GM18508 (cell line): Measurements from ENCODE around the gene LHCGR.
"Not testable (repeated sequence)": the region's sequence is repeated elsewhere in the genome, so short reads cannot be mapped to it uniquely, and the experiment has no call there.

Experiments
- ATAC-seq: cut with Tn5 transposase; IDR thresholded peaks from one replicate; pipeline ENCODE4 v1.9.1; 2021; ENCODE audit warnings: moderate number of reproducible peaks; ENCODE audit not compliant: insufficient read depth, unreplicated experiment

The LHCGR gene

DNA sequence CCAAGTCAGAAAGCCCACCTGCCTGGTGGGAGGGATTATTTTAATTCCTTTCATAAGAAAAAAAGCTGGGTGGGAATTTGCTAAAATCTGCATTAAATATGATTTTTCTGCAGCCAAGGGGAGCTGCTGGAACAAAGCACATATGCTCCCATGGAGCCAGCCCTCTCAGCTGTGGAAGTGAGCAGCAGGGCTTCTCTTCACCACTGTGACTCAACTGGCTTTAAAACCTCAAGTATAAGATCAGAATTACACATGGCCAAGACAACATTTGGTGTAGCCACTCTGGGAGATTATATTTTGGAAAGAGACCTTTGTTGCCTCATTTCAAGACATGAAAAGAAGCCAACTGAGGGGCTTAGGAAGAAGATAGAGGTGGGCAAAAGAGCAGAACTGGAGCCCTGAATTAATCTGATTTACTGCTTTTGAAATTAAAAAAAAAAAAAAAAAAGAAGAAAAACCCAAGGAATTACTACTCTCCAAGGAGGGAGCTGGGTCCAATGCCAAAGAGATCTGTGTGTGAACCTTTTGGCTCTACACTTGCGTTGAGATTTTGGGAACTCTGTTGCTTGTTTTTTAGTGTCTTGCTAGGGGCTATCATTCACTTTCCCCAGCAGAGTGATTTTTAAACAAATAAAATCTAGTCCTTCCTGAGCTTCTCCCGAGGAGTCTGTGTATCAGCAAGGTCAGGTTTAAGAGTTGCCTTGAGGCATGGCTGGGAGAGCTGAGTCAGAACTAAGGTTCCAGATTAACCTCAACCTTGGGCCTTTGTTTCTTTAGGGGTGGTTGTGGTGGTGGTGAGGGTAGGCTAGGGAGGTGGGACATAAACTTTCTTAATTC, 6.0 kb downstream of the LHCGR start:
- peak; percentile 45 for ATAC-seq

DNA sequence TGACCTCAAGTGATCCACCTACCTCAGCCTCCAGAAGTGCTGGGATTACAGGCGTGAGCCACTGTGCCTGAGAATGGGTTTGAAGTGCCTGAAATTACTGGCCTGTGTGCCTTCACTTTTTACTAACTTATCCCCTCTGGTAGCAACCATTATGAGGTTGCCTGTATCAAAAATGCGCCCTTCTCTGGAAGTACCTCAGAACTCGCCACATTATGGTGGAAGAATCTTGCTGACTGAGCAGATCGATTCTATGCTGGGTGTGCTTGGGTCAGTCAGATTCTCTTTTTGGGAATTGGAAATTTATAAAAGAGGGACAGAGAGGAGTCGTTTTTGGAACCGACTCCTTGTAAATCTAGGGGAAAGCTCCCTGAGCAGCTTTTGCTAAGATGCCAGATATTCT, 8.2 kb downstream of the LHCGR start:
- no peak for ATAC-seq

DNA sequence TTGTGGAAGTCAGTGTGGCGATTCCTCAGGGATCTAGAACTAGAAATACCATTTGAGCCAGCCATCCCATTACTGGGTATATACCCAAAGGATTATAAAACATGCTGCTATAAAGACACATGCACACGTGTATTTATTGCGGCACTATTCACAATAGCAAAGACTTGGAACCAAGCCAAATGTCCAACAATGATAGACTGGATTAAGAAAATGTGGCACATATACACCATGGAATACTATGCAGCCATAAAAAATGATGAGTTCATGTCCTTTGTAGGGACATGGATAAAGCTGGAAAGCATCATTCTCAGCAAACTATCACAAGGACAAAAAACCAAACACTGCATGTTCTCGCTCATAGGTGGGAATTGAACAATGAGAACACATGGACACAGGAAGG, 16.3 kb downstream of the LHCGR start:
- not testable (repeated sequence) for ATAC-seq

DNA sequence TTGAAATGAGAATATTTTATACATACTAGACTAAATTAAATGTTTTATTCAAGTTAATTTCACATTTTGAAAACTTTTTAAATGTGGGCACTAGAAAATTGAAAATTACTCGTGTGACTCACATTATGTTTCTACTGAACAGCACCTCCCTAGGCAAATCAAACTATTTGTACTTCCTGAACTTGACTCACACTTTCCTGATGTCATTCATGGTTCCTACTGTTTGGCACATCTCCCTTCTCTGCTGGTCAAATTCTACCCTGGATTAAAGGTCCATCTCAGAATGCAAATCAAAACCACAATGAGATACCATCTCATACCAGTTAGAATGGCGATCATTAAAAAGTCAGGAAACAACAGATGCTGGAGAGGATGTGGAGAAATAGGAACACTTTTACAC, 16.7 kb downstream of the LHCGR start:
- ATAC-seq, result no peak

DNA sequence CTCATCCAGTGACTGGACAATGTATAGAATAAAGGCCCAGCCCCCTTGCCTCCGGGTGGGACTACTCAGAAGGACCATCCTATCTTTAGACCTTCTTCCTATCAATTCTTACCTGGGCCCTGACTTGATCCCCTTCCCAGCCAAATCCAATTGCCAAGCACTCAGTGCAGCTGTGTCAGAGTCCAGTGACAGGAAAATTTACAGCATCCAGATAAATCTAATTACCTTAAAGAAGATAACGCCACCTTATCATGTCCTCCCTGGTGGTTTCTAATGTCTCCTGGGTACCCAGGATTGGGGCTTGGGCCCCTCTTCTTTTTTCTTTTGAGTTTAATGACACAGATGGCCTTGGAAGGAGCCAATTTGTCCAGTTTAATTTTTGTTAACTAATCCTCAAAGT, 19.3 kb downstream of the LHCGR start:
- ATAC-seq, result no peak

DNA sequence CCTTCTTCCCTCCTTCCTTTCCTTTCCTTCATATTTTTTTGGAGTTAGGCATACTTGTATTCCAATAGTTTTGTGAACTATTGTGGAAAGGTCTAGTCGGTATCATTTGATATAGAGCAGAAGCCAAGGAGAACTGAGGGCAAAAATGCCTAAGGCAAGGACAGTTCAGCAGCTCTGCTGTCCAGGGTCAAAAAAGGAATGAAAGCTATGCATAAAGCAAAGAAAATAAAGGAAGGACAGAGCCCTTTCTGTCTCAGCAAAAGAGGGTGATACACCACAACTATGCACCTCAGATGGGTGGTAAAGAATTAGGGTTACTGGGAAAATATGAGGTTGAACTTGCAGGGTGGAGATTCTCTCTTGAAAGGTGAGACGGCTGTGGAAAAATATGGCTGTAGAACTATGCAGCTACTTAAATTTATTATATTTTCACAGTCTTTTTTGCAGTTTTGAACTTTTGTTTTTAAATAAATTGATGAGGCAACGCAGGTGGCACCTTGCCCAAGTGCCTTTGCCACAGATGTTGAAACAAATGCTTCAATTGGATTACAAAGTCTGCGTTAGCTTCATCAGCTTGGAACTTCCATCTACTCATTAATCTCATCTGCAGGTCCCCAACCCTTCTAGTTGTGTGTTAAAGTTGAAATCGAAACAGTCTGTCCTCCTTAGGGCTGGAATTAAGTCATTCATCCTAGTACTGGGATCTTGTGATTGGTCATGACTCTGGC, 20.8 kb downstream of the LHCGR start:
- ATAC-seq, result no peak

DNA sequence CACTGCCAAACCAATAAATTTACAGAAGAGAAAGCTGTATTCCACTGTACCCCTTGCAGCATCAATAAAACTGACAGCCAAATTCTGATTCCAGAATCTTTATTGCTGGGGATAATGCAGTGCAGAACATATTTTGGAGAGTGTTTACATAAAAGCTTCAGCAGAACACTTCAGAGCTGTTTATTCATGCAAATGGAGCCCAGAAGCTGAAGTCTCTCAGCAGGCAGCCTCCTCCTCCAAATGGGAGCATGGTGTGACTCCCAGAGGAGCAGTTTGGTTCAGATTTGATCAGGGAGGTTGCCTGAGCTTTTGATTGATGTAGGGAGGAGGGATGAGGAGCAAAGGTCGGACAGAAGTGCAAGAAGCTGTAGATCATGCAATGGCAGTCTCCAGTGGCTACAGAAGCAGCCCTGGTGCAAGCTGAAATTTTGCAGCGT, 22.4 kb downstream of the LHCGR start:
- no peak for ATAC-seq

DNA sequence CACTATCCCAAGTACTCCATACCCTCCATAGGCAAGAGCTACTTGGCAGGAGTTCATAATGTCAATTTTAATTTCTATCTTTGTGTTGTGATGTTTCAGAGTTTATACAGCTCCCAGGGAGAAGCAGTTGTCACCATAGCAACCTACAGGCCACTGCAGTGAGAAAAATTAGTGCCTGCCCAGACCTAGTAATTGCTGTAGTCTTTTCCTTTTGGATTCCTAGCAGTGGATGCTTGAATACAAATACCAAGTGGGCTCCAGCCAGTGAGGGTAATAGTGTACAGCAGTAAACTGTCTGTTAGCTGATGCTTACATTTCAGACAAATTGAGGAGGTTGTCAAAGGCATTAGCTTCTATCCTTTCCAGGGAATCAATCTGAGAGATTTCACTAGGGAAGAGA, 26.7 kb downstream of the LHCGR start:
- ATAC-seq, result no peak

DNA sequence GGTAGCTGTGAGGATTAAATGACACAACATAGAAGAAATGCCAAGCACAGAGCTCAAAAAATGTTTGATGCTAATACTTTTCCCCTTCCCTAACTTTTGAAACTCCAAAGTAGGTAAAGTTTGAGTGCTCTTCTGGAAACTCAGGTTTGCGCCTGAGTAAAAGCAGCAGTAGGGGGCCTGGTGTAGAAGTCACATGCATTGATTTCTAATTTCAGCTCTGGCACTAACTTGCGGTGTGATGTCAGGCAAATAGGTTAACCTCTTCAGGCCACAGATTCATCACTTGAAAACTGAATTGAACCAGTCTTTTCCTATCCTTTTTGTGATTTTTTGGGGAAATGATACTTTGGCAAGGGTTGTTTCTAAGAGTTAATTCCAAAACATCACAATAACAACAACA, 27.2 kb downstream of the LHCGR start:
- ATAC-seq, result no peak

DNA sequence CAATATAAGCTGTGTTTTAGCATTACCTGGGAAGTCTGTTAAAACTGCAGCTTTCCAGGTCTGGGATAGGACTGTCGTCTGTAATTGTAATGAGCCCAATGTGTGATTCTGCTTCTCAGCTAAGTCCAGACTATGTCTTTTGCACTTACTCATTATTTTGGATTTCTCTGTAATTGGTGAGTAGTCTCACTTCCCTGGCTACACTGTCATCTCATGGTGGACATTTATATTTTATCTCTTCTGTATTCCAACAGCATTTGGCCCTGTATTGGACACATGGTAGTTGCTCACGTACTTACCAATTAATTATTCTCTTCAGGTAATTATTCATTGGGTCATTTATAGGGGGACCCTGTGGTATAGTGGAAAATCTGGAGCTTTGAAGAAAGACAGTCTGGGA, 28.0 kb downstream of the LHCGR start:
- no peak for ATAC-seq

DNA sequence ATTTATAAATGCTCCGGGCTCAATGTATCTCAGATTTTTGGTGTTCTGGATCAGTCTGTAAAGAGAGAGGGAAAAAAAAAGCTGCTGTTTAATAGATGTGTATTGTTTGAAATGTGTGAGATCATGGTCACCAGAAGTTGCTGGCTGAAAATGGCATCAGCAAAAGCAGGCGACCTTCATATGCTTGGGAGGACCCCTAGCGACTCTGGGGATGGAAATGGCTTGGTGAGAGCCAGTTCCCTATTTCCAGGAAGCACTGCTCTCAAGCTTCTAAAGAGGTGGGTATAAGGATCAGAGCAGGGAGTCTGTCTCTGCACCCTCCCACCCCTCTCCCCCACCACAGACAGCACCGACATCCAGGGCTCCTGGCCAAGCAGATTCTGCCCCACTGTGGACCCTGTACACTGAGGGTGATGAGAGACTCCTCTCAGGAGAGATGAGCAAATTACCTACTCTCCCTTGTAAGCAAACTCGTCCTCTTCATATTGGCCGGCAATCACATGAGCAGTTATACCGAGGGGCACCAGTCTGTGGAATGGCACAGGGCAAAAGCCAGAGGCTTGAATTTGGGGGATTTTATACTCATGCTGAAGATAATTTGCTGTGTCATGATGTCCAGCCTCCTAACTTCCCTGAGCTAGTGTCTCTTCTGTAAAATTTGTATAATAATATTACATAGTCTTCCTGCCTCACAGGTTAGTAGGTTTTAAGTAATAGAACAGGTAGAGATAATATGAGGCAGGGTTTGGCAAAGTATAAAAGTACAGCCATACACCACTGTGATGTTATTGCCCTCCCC, 29.6 kb downstream of the LHCGR start:
- ATAC-seq, result no peak

DNA sequence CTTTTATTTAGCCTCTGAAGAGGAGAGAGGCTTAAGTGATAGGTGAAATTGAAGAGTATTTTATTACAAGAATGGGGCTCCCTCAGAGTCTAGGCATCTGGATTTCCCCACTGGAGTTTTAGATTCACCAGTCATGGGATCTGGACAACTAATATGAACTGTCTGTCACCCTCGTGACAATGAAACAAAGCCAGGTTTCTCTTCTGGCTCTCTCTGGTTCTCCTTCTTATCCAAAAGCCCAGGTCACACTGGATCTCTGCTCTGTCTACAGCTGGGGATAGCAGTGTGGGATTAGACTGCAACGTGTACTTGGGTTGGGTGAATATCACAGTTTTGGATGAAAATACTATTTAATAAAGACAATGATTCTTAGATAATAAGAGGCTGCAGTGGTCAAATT, 31.2 kb downstream of the LHCGR start:
- no peak for ATAC-seq

DNA sequence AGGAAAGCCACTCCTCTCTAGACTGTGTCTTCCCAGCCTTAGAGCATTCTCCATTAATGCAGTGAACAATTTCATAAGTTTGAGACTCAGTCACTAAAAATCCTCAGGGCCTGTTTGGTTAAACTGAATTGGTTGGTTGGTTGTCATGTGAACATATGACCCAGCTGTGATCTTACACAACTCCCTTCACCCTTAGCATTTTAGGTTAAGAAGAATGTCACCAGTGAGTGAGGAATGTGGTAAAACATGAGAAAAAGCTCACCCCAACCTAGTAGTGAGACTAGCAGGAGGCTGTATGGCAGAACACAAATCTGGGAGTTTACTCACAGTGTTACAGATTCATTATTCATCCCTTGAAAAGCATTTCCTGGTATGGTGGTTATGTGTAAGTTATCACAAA, 32.4 kb downstream of the LHCGR start:
- no peak for ATAC-seq

DNA sequence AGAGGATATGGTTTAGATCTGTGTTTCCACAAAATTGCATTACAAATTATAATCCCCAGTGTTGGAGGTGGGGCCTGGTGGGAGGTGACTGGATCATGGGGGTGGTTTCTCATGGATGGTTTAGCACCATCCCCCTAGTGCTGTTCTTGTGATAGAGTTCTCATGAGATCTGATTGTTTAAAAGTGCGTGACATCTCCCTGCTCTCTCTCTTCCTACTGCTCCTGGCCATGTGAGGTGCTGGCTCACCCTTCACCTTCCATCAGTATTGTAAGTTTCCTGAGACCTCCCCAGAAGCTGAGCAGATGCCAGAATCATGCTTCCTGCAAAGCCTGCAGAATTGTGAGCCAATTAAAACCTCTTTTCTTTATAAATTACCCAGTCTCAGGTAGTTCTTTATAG, 33.1 kb downstream of the LHCGR start:
- ATAC-seq, result no peak

DNA sequence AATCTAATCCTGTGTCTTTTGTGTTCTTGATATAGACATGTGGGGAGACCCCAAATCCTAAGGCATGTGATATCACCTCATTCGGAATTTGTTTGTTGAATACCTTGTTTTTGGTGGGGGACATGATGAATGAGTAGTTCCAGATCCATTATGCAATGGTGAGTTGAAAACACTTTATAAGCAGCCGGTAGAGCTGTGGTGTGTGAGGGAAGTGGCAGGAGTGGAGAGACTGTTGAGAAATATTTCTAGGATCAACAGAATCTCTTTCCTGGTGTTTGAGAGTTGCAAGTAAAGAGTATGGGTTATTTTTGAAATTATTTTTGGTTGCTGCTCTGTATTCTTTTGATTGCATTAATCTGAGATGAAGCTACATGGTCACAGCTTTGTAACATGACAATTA, 34.4 kb downstream of the LHCGR start:
- ATAC-seq, result no peak

DNA sequence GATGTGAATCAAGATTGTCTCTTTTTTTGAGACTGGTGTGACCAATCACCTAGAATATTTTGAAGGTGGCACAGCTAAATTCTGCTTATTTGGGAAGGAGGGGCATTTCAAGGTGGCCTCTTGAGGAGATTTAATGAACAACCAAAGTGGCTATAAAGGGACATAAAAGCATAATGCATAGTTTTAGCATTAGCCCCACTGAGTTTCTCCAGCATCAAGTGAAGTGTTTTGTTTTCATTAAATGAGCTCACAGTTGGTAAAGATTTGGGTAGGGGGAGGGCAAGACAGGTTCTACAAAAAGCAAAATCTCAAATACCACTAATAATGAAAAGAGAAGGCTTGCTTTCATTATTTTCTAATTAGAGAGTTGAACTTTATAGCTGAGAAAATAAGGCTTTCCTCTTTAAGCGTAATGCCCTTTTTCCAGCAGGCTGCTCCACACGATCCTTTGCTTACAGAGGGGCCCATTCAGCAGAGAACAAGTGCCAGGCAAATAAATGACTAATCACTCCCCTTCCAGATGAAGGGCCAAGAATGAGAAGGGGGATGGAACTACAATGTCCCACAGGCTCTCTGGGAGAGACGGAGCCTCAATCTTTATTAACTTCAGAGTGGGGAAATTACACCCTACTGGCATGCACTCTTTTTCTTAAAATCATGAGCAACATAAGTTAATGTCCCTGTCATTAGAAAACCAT, 35.9 kb downstream of the LHCGR start:
- no peak for ATAC-seq

DNA sequence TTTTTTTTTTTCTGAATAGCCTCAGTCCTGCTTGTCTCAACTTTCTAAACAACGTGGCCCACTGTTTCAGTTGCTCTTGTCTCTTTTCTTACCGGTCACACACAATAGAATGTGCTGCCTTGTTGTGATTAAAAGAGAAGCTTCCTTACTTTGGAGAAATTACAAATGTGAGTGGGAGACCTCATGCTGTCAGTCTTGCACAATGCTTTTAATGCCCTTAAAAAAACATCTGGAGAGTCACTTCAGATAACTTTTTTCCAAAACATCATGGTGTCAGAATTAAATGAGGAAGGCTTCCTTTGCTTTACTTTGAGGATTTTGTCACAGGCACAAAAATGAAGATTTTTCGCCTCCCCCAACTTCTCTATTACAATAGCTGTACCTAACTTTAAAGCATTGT, 37.7 kb downstream of the LHCGR start:
- no peak for ATAC-seq

DNA sequence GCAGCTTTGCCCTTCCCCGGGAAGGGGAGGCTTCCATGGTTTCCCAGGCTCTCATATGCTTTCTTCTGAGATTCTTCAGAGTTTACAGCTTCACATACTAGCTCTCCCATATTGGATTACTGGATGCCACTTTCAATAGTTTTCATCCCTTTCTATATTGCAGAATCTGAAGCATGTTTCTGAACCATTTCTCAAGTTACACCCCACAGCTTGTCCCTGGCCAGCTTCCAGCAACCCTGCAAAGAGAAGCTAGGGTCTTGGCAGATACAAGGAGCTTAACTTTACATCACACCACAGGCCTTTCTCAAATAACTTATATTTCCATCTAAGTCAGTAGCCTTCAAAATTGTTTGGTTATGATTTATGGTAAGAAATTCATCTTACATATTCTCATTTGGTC, 39.6 kb downstream of the LHCGR start:
- no peak for ATAC-seq

DNA sequence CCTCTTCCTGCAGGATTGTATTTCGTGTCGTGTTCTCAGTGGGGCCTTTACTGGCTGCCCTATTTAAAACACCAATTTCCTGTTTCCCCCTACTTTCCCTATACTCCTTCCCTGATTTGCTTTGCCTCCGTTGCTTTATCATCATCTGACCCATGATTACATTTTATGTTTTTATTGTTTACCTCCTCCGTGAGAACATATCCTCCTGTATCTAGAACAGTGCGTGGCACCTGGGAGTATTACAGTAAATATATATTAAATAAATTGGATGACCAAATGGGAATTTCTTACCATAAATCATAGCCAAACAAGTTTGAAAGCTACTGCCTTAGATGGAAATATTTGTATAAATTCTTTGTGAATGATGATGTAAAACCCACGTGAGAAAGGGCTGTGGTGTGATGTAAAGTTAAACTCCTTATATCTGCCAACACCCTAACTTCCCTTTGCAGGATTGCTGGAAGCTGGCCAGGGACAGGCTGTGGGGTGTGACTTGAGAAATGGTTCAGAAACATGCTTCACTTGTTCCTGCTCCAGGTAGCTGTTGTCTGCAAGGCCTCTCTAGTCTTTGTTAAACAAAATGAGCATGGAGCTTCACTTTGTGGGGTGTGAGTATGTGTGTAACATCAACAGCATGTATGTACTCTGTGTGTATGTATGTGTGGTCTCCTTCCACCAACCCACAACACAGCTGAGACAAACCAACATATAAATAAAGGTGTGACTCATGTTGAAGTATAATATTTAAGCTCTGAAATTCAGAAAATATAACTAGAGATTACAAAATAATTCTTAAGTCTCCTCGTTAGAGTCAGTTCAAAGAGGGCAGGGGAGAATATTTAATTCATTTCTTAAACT, 40.3 kb downstream of the LHCGR start:
- no peak for ATAC-seq

DNA sequence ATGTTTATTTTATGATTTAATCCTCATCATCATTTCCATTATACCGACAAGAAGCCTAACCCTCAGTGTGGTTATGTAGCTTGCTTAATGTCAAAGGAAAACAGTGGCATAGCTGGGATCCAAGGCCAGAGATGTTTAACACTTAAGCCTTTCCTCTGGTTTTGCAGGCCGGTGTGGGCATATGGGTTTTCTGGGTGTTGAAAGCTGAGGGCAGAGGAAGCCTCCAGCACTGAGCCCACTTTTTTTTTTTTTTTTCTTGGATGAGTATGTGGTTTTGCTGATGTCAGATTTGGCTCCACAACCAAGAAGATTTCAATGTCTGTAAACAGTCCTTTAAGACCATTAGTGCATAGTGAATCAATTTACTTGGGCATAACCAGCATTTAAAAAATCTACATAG, 41.3 kb downstream of the LHCGR start:
- no peak for ATAC-seq
